DOHH2 (cell line): ENCODE data around the gene FSTL1.

Experiments used
- CTCF ChIP-seq: fragments of 200-600 bp; sonication (generic); IDR thresholded peaks from one replicate; pipeline ENCODE4 v1.5.1; 2014; ENCODE audit warnings: antibody characterized with exemption, mild to moderate bottlenecking, low read depth, low read length; ENCODE audit not compliant: poor library complexity, severe bottlenecking
- EZH2phosphoT487 ChIP-seq: fragments of 200-600 bp; sonication (generic); IDR thresholded peaks from 2 replicates; pipeline ENCODE4 v1.6.1; 2017; ENCODE audit warnings: borderline replicate concordance, mild to moderate bottlenecking, antibody characterized with exemption, low read length, moderate library complexity, mixed read lengths

GRCh38 chr3:120488296-120488695 is 37.5 kb upstream of the FSTL1 start:
- no peak for TF ChIP-seq CTCF
- no peak for TF ChIP-seq EZH2phosphoT487
